HepG2 (cell line): ENCODE results near the gene CEP57L1. TPM values are rescaled to one million over a fixed set of nuclear protein-coding genes. Genes with fewer than 3 reads are reported as not detected.

Experiments used
- ASH2L ChIP-seq: fragments of 300-600, 200-600 bp; sonication (generic); IDR thresholded peaks from 2 replicates; pipeline ENCODE4 v1.7.0; 2017; ENCODE audit warnings: low read depth, mild to moderate bottlenecking, moderate library complexity, mixed read lengths, low read length; ENCODE audit not compliant: insufficient read length
- CCAR2 ChIP-seq: fragments of 200-400 bp; formaldehyde crosslinking; optimal IDR thresholded peaks from 2 replicates; pipeline ENCODE3; 2018; ENCODE audit warnings: low read depth, mild to moderate bottlenecking, low read length, moderate library complexity
- CSRNP1 ChIP-seq: sonication (generic); formaldehyde crosslinking; IDR thresholded peaks from 2 replicates; pipeline ENCODE4 v1.8.1; 2023; ENCODE audit warnings: mild to moderate bottlenecking, missing genetic modification reagents
- FOSL2 ChIP-seq: sonication (generic); formaldehyde crosslinking; IDR thresholded peaks from 2 replicates; pipeline ENCODE4 v1.4.0; 2020; ENCODE audit warnings: missing genetic modification reagents
- HCFC1 ChIP-seq: fragments of 150-350 bp; IDR thresholded peaks from 2 replicates; pipeline ENCODE4 v1.6.1; 2014; ENCODE audit warnings: low read depth, low read length
- HMG20A ChIP-seq: IDR thresholded peaks from 2 replicates; pipeline ENCODE4 v1.6.1; 2016; ENCODE audit warnings: borderline replicate concordance
- ISL2 ChIP-seq: sonication (generic); formaldehyde crosslinking; IDR thresholded peaks from 2 replicates; pipeline ENCODE4 v1.5.0; 2020; ENCODE audit warnings: missing genetic modification reagents
- JDP2 ChIP-seq: sonication (generic); formaldehyde crosslinking; IDR thresholded peaks from 2 replicates; pipeline ENCODE4 v1.8.1; 2022; ENCODE audit warnings: missing genetic modification reagents, borderline replicate concordance
- SNAPC2 ChIP-seq: sonication (generic); formaldehyde crosslinking; IDR thresholded peaks from 2 replicates; pipeline ENCODE4 v1.8.1; 2022; ENCODE audit warnings: mild to moderate bottlenecking, missing genetic modification reagents
- ZNF253 ChIP-seq: sonication (generic); formaldehyde crosslinking; IDR thresholded peaks from 2 replicates; pipeline ENCODE4 v1.8.0; 2022; ENCODE audit warnings: mild to moderate bottlenecking, missing genetic modification reagents, borderline replicate concordance
- ZNF543 ChIP-seq: sonication (generic); formaldehyde crosslinking; IDR thresholded peaks from 2 replicates; pipeline ENCODE4 v1.4.0; 2020; ENCODE audit warnings: mild to moderate bottlenecking, missing genetic modification reagents
- ZNF550 ChIP-seq: sonication (generic); formaldehyde crosslinking; IDR thresholded peaks from 2 replicates; pipeline ENCODE4 v1.4.0; 2020; ENCODE audit warnings: mild to moderate bottlenecking, missing genetic modification reagents, borderline replicate concordance
- ZNF598 ChIP-seq: sonication (generic); formaldehyde crosslinking; IDR thresholded peaks from 2 replicates; pipeline ENCODE4 v1.5.1; 2020; ENCODE audit warnings: mild to moderate bottlenecking, missing genetic modification reagents, borderline replicate concordance
- ZNF607 ChIP-seq: sonication (generic); formaldehyde crosslinking; IDR thresholded peaks from 2 replicates; pipeline ENCODE4 v1.5.1; 2020; ENCODE audit warnings: missing genetic modification reagents, mild to moderate bottlenecking, borderline replicate concordance
- ZNF616 ChIP-seq: sonication (generic); formaldehyde crosslinking; IDR thresholded peaks from 2 replicates; pipeline ENCODE4 v1.5.0; 2020; ENCODE audit warnings: low read depth, mild to moderate bottlenecking, missing genetic modification reagents
- ZNF660 ChIP-seq: sonication (generic); formaldehyde crosslinking; IDR thresholded peaks from 2 replicates; pipeline ENCODE4 v1.5.1; 2020; ENCODE audit warnings: mild to moderate bottlenecking, low read depth, missing genetic modification reagents, borderline replicate concordance
- ZNF691 ChIP-seq: sonication (generic); formaldehyde crosslinking; IDR thresholded peaks from 2 replicates; pipeline ENCODE4 v1.4.0; 2020; ENCODE audit warnings: missing genetic modification reagents, low read depth, mild to moderate bottlenecking, borderline replicate concordance
- ZNF768 ChIP-seq: sonication (generic); formaldehyde crosslinking; IDR thresholded peaks from 2 replicates; pipeline ENCODE4 v1.4.0; 2020; ENCODE audit warnings: missing genetic modification reagents
- ZSCAN22 ChIP-seq: sonication (generic); formaldehyde crosslinking; IDR thresholded peaks from 2 replicates; pipeline ENCODE4 v1.4.0; 2020; ENCODE audit warnings: mild to moderate bottlenecking, missing genetic modification reagents
- polyA plus RNA-seq, 8 experiments: library from polyadenylated mRNA; depleted of rRNA in 3 of 8; stranded (reverse) in 7 of 8; unstranded in 1 of 8; fragments of >200 nt; fragmentation: Illumina TruSeq in 4 of 8; extraction: Trizol in 4 of 8; gene quantifications; 2 replicates each; pipeline versions ENCODE4 v1.2.1 to v1.2.3, GENCODE V29; 2011 to 2016; ENCODE audit warnings: low read depth in 4 of 8, missing spikeins in 1 of 8, mixed read lengths in 1 of 8; ENCODE audit not compliant: insufficient read depth in 1 of 8
- total RNA-seq, 5 experiments: library from RNA; depleted of rRNA; stranded (reverse); fragments of >200 nt; fragmentation: Illumina TruSeq; extraction: Trizol; gene quantifications; 2 replicates each; pipeline ENCODE4 v1.2.3, GENCODE V29; 2016; ENCODE audit warnings: low read depth in 1 of 5
- TF ChIP-seq, protein P1 (sequence below): IDR thresholded peaks from 2 replicates; pipeline ENCODE4 v1.6.1; 2016; ENCODE audit warnings: low read depth, control low read depth
- TF ChIP-seq, protein P2 (sequence below): sonication (generic); formaldehyde crosslinking; IDR thresholded peaks from 2 replicates; pipeline ENCODE4 v1.4.0; 2020; ENCODE audit warnings: missing genetic modification reagents

Gene CEP57L1
- total and polyA plus RNA-seq, 2 of the 13 experiments (the other 11 are each of a cell fraction or from before 2014, with no cell fraction given), result 7.7 to 15.5 TPM

- TF ChIP-seq HCFC1, result no peak
- TF ChIP-seq CCAR2, result no peak
- TF ChIP-seq JDP2 (CRISPR knock-in tag), result no peak
- TF ChIP-seq ZNF660, result no peak; the same call in 1 of the 2 replicates
- TF ChIP-seq ZNF691 (CRISPR knock-in tag), result no peak; the same call in 1 of the 2 replicates
- TF ChIP-seq ZNF543 (CRISPR knock-in tag), result peak; percentile 79; the same call in 1 of the 2 replicates
- TF ChIP-seq, protein P1, sequence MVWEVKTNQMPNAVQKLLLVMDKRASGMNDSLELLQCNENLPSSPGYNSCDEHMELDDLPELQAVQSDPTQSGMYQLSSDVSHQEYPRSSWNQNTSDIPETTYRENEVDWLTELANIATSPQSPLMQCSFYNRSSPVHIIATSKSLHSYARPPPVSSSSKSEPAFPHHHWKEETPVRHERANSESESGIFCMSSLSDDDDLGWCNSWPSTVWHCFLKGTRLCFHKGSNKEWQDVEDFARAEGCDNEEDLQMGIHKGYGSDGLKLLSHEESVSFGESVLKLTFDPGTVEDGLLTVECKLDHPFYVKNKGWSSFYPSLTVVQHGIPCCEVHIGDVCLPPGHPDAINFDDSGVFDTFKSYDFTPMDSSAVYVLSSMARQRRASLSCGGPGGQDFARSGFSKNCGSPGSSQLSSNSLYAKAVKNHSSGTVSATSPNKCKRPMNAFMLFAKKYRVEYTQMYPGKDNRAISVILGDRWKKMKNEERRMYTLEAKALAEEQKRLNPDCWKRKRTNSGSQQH (CRISPR knock-in tag), result peak; percentile 79; the same call in 1 of the 2 replicates
- TF ChIP-seq ZNF598 (CRISPR knock-in tag), result peak; percentile 64; the same call in 1 of the 2 replicates
- TF ChIP-seq FOSL2 (CRISPR knock-in tag), result no peak
- TF ChIP-seq ZNF616 (CRISPR knock-in tag), result peak; percentile 52
- TF ChIP-seq ISL2 (CRISPR knock-in tag), result peak; percentile 68; the same call in 1 of the 2 replicates
- no peak for TF ChIP-seq SNAPC2
- TF ChIP-seq CSRNP1 (CRISPR knock-in tag), result peak; percentile 87
- TF ChIP-seq ASH2L, result peak; percentile 83
- peak; percentile 69; the same call in 1 of the 2 replicates for TF ChIP-seq ZNF768 (CRISPR knock-in tag)
- TF ChIP-seq ZNF253 (CRISPR knock-in tag), result 0 out of 2 replicates have a peak, but pooled peaks have one; percentile 77
- TF ChIP-seq ZNF607 (CRISPR knock-in tag), result peak; percentile 97
- no peak for TF ChIP-seq ZSCAN22 (CRISPR knock-in tag)
- no peak for TF ChIP-seq ZNF550 (CRISPR knock-in tag)
- no peak; the same call in 1 of the 2 replicates for TF ChIP-seq HMG20A
- TF ChIP-seq, protein P2, sequence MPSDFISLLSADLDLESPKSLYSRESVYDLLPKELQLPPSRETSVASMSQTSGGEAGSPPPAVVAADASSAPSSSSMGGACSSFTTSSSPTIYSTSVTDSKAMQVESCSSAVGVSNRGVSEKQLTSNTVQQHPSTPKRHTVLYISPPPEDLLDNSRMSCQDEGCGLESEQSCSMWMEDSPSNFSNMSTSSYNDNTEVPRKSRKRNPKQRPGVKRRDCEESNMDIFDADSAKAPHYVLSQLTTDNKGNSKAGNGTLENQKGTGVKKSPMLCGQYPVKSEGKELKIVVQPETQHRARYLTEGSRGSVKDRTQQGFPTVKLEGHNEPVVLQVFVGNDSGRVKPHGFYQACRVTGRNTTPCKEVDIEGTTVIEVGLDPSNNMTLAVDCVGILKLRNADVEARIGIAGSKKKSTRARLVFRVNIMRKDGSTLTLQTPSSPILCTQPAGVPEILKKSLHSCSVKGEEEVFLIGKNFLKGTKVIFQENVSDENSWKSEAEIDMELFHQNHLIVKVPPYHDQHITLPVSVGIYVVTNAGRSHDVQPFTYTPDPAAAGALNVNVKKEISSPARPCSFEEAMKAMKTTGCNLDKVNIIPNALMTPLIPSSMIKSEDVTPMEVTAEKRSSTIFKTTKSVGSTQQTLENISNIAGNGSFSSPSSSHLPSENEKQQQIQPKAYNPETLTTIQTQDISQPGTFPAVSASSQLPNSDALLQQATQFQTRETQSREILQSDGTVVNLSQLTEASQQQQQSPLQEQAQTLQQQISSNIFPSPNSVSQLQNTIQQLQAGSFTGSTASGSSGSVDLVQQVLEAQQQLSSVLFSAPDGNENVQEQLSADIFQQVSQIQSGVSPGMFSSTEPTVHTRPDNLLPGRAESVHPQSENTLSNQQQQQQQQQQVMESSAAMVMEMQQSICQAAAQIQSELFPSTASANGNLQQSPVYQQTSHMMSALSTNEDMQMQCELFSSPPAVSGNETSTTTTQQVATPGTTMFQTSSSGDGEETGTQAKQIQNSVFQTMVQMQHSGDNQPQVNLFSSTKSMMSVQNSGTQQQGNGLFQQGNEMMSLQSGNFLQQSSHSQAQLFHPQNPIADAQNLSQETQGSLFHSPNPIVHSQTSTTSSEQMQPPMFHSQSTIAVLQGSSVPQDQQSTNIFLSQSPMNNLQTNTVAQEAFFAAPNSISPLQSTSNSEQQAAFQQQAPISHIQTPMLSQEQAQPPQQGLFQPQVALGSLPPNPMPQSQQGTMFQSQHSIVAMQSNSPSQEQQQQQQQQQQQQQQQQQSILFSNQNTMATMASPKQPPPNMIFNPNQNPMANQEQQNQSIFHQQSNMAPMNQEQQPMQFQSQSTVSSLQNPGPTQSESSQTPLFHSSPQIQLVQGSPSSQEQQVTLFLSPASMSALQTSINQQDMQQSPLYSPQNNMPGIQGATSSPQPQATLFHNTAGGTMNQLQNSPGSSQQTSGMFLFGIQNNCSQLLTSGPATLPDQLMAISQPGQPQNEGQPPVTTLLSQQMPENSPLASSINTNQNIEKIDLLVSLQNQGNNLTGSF (CRISPR knock-in tag), result peak; percentile 37; the same call in 1 of the 2 replicates
These were observed 781 bp upstream of the CEP57L1 start, which contains the start of gene SESN1 (continued) for GRCh38 chr6:109094416-109095035.
